GM18951 (cell line): Measurements from ENCODE around the gene BACE1-AS.

Source experiments
- POLR2A ChIP-seq: IDR thresholded peaks from 4 replicates; pipeline ENCODE4 v1.6.1; 2011; ENCODE audit warnings: mild to moderate bottlenecking; ENCODE audit not compliant: insufficient read length, insufficient read depth; ENCODE audit errors: extremely low read depth
- in situ Hi-C: fragments of 300-500 bp; cut with MboI; formaldehyde crosslinking; loops from one replicate; pipeline ENCODE4 v1.12.0; 2022; ENCODE audit warnings: low sequenced_read_pairs, mixed read lengths, inconsistent platforms; ENCODE audit not compliant: unreplicated experiment

The BACE1-AS gene

GRCh38 chr11:117278347-117278746 is 12.8 kb upstream of the BACE1-AS start:
- no peak for TF ChIP-seq POLR2A
- in situ Hi-C loops, result no loop called here

GRCh38 chr11:117279711-117280376 is 11.3 kb upstream of the BACE1-AS start:
- TF ChIP-seq POLR2A, result no peak
- in situ Hi-C loops, result no loop called here

GRCh38 chr11:117281159-117281558 is 10.0 kb upstream of the BACE1-AS start:
- no peak for TF ChIP-seq POLR2A
- in situ Hi-C loops, result no loop called here

GRCh38 chr11:117281869-117282268 is 9.3 kb upstream of the BACE1-AS start:
- in situ Hi-C loops, result no loop called here
- no peak for TF ChIP-seq POLR2A

- TF ChIP-seq POLR2A, result no peak
- in situ Hi-C loops, result no loop called here
Measured at GRCh38 chr11:117282956-117283355, 8.2 kb upstream of the BACE1-AS start.

GRCh38 chr11:117284053-117284452 is 7.1 kb upstream of the BACE1-AS start:
- in situ Hi-C loops, result no loop called here
- TF ChIP-seq POLR2A, result no peak

- in situ Hi-C loops, result no loop called here
- TF ChIP-seq POLR2A, result no peak
Measured at GRCh38 chr11:117286588-117286987, 4.6 kb upstream of the BACE1-AS start.

- TF ChIP-seq POLR2A, result no peak
- in situ Hi-C loops, result no loop called here
Measured at GRCh38 chr11:117287668-117288067, 3.5 kb upstream of the BACE1-AS start.

- in situ Hi-C loops, result no loop called here
- TF ChIP-seq POLR2A, result no peak
Measured at GRCh38 chr11:117289795-117290194, 1.4 kb upstream of the BACE1-AS start.

- no peak for TF ChIP-seq POLR2A
- in situ Hi-C loops, result no loop called here
Measured at GRCh38 chr11:117292616-117293015, 1.5 kb downstream of the BACE1-AS start.

- in situ Hi-C loops, result no loop called here
- no peak for TF ChIP-seq POLR2A
Measured at GRCh38 chr11:117295438-117296137, 4.4 kb downstream of the BACE1-AS start.

GRCh38 chr11:117296881-117297280 is 5.7 kb downstream of the BACE1-AS start:
- TF ChIP-seq POLR2A, result no peak
- in situ Hi-C loops, result no loop called here

- in situ Hi-C loops, result no loop called here
- no peak for TF ChIP-seq POLR2A
Measured at GRCh38 chr11:117298195-117298594, 7.0 kb downstream of the BACE1-AS start.

- no peak for TF ChIP-seq POLR2A
- in situ Hi-C loops, result no loop called here
Measured at GRCh38 chr11:117299351-117300282, 8.5 kb downstream of the BACE1-AS start.

- no peak for TF ChIP-seq POLR2A
- in situ Hi-C loops, result no loop called here
Measured at GRCh38 chr11:117300283-117300663, 9.1 kb downstream of the BACE1-AS start.
